GM12872 (cell line): ENCODE measurements around the gene CT83.

ENCODE experiments used
- TF ChIP-seq, protein P1 (sequence below): IDR thresholded peaks from 3 replicates; pipeline ENCODE4 v1.5.1; 2011; ENCODE audit warnings: low read depth, mild to moderate bottlenecking, low read length, moderate library complexity; ENCODE audit not compliant: insufficient read depth

CT83 gene

DNA sequence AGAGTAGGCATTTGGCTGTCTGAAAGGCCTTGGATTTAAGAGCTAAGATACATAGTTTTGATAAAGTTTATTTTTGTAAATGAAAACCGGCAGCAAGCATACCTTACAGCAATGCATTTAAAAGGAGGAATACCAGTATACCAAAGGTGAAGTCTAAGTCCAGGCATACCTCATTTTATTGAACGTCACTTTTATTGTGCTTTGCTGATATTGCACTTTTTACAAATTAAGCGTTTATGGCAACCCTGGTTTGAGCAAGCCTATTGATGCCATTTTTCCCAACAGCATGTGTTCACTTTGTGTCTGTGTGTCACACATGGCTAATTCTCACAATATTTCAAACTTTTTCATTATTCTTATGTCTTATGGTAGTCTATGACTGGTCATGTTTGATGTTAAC lies 34.8 kb downstream of the CT83 start:
- TF ChIP-seq, protein P1, sequence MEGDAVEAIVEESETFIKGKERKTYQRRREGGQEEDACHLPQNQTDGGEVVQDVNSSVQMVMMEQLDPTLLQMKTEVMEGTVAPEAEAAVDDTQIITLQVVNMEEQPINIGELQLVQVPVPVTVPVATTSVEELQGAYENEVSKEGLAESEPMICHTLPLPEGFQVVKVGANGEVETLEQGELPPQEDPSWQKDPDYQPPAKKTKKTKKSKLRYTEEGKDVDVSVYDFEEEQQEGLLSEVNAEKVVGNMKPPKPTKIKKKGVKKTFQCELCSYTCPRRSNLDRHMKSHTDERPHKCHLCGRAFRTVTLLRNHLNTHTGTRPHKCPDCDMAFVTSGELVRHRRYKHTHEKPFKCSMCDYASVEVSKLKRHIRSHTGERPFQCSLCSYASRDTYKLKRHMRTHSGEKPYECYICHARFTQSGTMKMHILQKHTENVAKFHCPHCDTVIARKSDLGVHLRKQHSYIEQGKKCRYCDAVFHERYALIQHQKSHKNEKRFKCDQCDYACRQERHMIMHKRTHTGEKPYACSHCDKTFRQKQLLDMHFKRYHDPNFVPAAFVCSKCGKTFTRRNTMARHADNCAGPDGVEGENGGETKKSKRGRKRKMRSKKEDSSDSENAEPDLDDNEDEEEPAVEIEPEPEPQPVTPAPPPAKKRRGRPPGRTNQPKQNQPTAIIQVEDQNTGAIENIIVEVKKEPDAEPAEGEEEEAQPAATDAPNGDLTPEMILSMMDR: no peak

DNA sequence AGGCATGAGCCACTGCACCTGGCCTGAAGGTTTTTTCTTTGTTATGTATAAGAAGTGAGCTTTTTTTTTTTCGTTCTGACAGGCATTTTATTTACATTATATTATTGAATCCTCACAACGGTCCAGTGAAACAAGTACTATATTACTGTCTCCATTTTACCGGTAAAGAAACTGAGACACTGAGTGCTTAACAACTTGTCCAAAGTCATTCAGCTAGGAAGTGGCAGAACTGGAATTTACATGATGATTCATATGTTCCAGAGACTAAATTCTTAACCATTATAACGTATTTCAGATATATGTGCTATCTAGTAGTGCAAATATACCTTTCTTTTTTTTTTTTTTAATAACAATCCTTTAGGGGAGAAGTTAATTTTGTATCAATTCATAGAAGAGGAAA lies 44.8 kb downstream of the CT83 start:
- TF ChIP-seq, protein P1: no peak

DNA sequence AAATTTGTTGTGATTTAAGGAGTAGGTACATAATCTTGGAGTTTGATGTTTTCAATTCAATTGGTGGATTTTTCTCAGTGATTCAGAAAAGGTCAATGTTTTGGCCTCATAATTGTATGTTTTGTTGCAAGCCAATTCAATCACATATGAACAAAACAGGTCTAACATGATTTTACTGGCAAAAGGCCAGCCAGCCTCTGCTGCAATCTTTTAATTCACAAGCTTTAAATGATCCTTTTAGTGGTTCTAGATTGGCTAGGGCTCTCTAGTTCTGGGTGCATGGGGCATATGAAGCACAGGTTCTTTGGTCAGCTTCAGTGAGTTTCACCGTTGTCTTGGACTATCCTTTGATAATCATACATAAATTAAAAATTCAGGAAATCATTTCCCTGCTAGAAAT lies 45.6 kb downstream of the CT83 start:
- TF ChIP-seq, protein P1: no peak

- TF ChIP-seq, protein P1: no peak
Measured at GRCh38 chrX:116413273-116413672, 49.5 kb downstream of the CT83 start.
